Activated CD8-positive, alpha-beta memory T cell treated with anti-CD3 and anti-CD28 coated beads, Interleukin-2, amount 10 ng/mL, durations not matched to agents 7 days and 5 days (primary cell): Measurements from ENCODE around the gene PTPRO. TPM values are rescaled to one million over a fixed set of nuclear protein-coding genes. Genes with fewer than 3 reads are reported as not detected.

Source experiments
- ATAC-seq: fragments of 150-1000 bp; cut with Tn5 transposase; one replicate; pipeline ENCODE4 v1.10.0; 2021; ENCODE audit warnings: moderate library complexity
- CTCF ChIA-PET: fragments of 350-600 bp; sonication (Branson Sonifier 250); formaldehyde crosslinking; loops from one replicate; lab custom pipeline; 2021; ENCODE audit warnings: antibody characterized with exemption; lab: Charles Lee
- DNase-seq: peaks from one replicate; pipeline ENCODE4 v3.0.0-alpha.2; 2020
- H3K27ac Mint-ChIP-seq: one replicate; pipeline ENCODE4 v1.8.0; 2021; ENCODE audit warnings: mild to moderate bottlenecking, mixed read lengths
- H3K27me3 Mint-ChIP-seq: one replicate; pipeline ENCODE4 v1.8.0; 2021; ENCODE audit warnings: mixed read lengths
- H3K36me3 Mint-ChIP-seq: one replicate; pipeline ENCODE4 v1.8.0; 2021; ENCODE audit warnings: mild to moderate bottlenecking, mixed read lengths
- H3K4me1 Mint-ChIP-seq: one replicate; pipeline ENCODE4 v1.8.0; 2021; ENCODE audit warnings: mixed read lengths
- H3K4me3 Mint-ChIP-seq: one replicate; pipeline ENCODE4 v1.8.0; 2021; ENCODE audit warnings: mild to moderate bottlenecking, moderate library complexity, mixed read lengths
- H3K9me3 Mint-ChIP-seq: one replicate; pipeline ENCODE4 v1.8.0; 2022; ENCODE audit warnings: low read depth, mixed read lengths
- total RNA-seq, 2 experiments: library from RNA; stranded (reverse); gene quantifications; one replicate each; pipeline ENCODE4 v1.2.3, GENCODE V29; 2021

PTPRO gene
- total RNA-seq, 2 experiments from 2014 or later: 0.15 to 0.26 TPM

GRCh38 chr12:15562263-15562662, 240.0 kb downstream of the PTPRO start:
- Mint-ChIP-seq H3K27me3 (peaks cover 7% of the 10 kb centered on the region), H3K27ac (peak overlapping the region; percentile 83), H3K4me3 (peak overlapping the region; percentile 52), H3K4me1 (peaks cover 46% of the 10 kb centered on the region), H3K9me3 (no peaks in the 10 kb centered on the region), H3K36me3 (peaks cover 6% of the 10 kb centered on the region)
- CTCF ChIA-PET: interaction anchor here (1.0 to 3.5 kb wide), 6 partner anchors 9 to 30 kb away, joined by 3 to 17 read pairs (median 4); no protein-coding TSS in a partner anchor
- DNase-seq (peak; percentile 47), ATAC-seq (peak; percentile 82)

GRCh38 chr12:15563663-15564062, 241.4 kb downstream of the PTPRO start:
- Mint-ChIP-seq H3K9me3 (no peaks in the 10 kb centered on the region), H3K27ac (peak overlapping the region; percentile 83), H3K36me3 (peaks cover 6% of the 10 kb centered on the region), H3K4me1 (peaks cover 51% of the 10 kb centered on the region), H3K4me3 (peak overlapping the region; percentile 63), H3K27me3 (peaks cover 7% of the 10 kb centered on the region)
- ATAC-seq (peak; percentile 63), DNase-seq (no peak)
- CTCF ChIA-PET: interaction anchor here (2.3 to 3.5 kb wide), 2 partner anchors 21 to 31 kb away, joined by 9 to 17 read pairs; no protein-coding TSS in a partner anchor

- peaks cover 22% of the 10 kb centered on the region for H3K4me1 Mint-ChIP-seq
- H3K9me3 Mint-ChIP-seq: no peaks in the 10 kb centered on the region
- H3K27ac Mint-ChIP-seq: no peak overlapping the region
- peaks cover 9% of the 10 kb centered on the region for H3K36me3 Mint-ChIP-seq
- no peak overlapping the region for H3K4me3 Mint-ChIP-seq
- ATAC-seq (no peak), DNase-seq (no peak)
- peaks cover 3% of the 10 kb centered on the region for H3K27me3 Mint-ChIP-seq
- CTCF ChIA-PET: interaction anchor here (1.3 to 3.1 kb wide), 4 partner anchors 11 to 196 kb away, joined by 3 to 24 read pairs (median 8); no protein-coding TSS in a partner anchor
Observed at GRCh38 chr12:15574353-15574752, 252.0 kb downstream of the PTPRO start.

- H3K36me3 Mint-ChIP-seq: peaks cover 9% of the 10 kb centered on the region
- no peak overlapping the region for H3K4me3 Mint-ChIP-seq
- ATAC-seq (no peak), DNase-seq (no peak)
- peaks cover 6% of the 10 kb centered on the region for H3K27me3 Mint-ChIP-seq
- H3K4me1 Mint-ChIP-seq: peaks cover 16% of the 10 kb centered on the region
- CTCF ChIA-PET: interaction anchor here (1.6 kb wide), 1 partner anchor 43 kb away, joined by 7 read pairs; no protein-coding TSS in a partner anchor
- H3K27ac Mint-ChIP-seq: no peak overlapping the region
- H3K9me3 Mint-ChIP-seq: no peaks in the 10 kb centered on the region
Observed at GRCh38 chr12:15575671-15576541, 253.6 kb downstream of the PTPRO start.

- no peak overlapping the region for H3K4me3 Mint-ChIP-seq
- H3K4me1 Mint-ChIP-seq: peaks cover 9% of the 10 kb centered on the region
- CTCF ChIA-PET: interaction anchor here (1.0 to 14.8 kb wide), 2 partner anchors 48 to 57 kb away, joined by 3 to 312 read pairs; no protein-coding TSS in a partner anchor
- DNase-seq: peak; percentile 53
- H3K36me3 Mint-ChIP-seq: peaks cover 2% of the 10 kb centered on the region
- H3K9me3 Mint-ChIP-seq: no peaks in the 10 kb centered on the region
- H3K27me3 Mint-ChIP-seq: peaks cover 12% of the 10 kb centered on the region
- no peak overlapping the region for H3K27ac Mint-ChIP-seq
- no peak for ATAC-seq
Observed at GRCh38 chr12:15580431-15580830, 258.1 kb downstream of the PTPRO start.

GRCh38 chr12:15581006-15581405, 258.7 kb downstream of the PTPRO start:
- Mint-ChIP-seq H3K4me3 (no peak overlapping the region), H3K36me3 (no peaks in the 10 kb centered on the region), H3K4me1 (peaks cover 9% of the 10 kb centered on the region), H3K27me3 (peaks cover 17% of the 10 kb centered on the region), H3K27ac (no peak overlapping the region), H3K9me3 (no peaks in the 10 kb centered on the region)
- DNase-seq: no peak
- CTCF ChIA-PET: interaction anchor here (1.0 to 14.8 kb wide), 2 partner anchors 49 to 58 kb away, joined by 3 to 312 read pairs; no protein-coding TSS in a partner anchor
- ATAC-seq: no peak

- Mint-ChIP-seq H3K4me1 (peaks cover 9% of the 10 kb centered on the region), H3K9me3 (no peaks in the 10 kb centered on the region), H3K36me3 (no peaks in the 10 kb centered on the region), H3K27me3 (peaks cover 30% of the 10 kb centered on the region), H3K27ac (no peak overlapping the region), H3K4me3 (no peak overlapping the region)
- DNase-seq: no peak
- ATAC-seq: no peak
- CTCF ChIA-PET: interaction anchor here (0.6 to 14.8 kb wide), 14 partner anchors 11 to 314 kb away, joined by 3 to 312 read pairs (median 8); partner anchors contain the start of gene EPS8
Observed at GRCh38 chr12:15583804-15584203, 261.5 kb downstream of the PTPRO start.

GRCh38 chr12:15584366-15585041, 262.2 kb downstream of the PTPRO start:
- Mint-ChIP-seq H3K9me3 (no peaks in the 10 kb centered on the region), H3K27me3 (peaks cover 32% of the 10 kb centered on the region), H3K4me1 (peaks cover 9% of the 10 kb centered on the region), H3K4me3 (no peak overlapping the region), H3K27ac (no peak overlapping the region), H3K36me3 (no peaks in the 10 kb centered on the region)
- ATAC-seq (peak; percentile 53), DNase-seq (no peak)
- CTCF ChIA-PET: interaction anchor here (0.6 to 14.8 kb wide), 31 partner anchors 9 to 363 kb away, joined by 3 to 312 read pairs (median 4); partner anchors contain the start of genes EPS8 and RERG

GRCh38 chr12:15589328-15590032, 267.2 kb downstream of the PTPRO start:
- peak overlapping the region; percentile 54 for H3K4me3 Mint-ChIP-seq
- peaks cover 43% of the 10 kb centered on the region for H3K27me3 Mint-ChIP-seq
- H3K4me1 Mint-ChIP-seq: peaks cover 11% of the 10 kb centered on the region

GRCh38 chr12:15590180-15590826, 268.0 kb downstream of the PTPRO start:
- Mint-ChIP-seq H3K9me3 (no peaks in the 10 kb centered on the region), H3K36me3 (no peaks in the 10 kb centered on the region), H3K27ac (peak overlapping the region; percentile 5), H3K4me3 (peak overlapping the region; percentile 54), H3K4me1 (peaks cover 11% of the 10 kb centered on the region), H3K27me3 (peaks cover 39% of the 10 kb centered on the region)
- ATAC-seq: peak; percentile 92
- CTCF ChIA-PET: interaction anchor here (0.6 to 14.8 kb wide), 26 partner anchors 12 to 321 kb away, joined by 3 to 312 read pairs (median 4); partner anchors contain the start of gene DERA
- peak; percentile 60 for DNase-seq

More at GRCh38 chr12:15589328-15590032, 267.2 kb downstream of the PTPRO start:
- no peak overlapping the region for H3K27ac Mint-ChIP-seq
- H3K36me3 Mint-ChIP-seq: no peaks in the 10 kb centered on the region
- ATAC-seq (no peak), DNase-seq (no peak)
- H3K9me3 Mint-ChIP-seq: no peaks in the 10 kb centered on the region
- CTCF ChIA-PET: interaction anchor here (0.7 to 14.8 kb wide), 24 partner anchors 13 to 321 kb away, joined by 3 to 312 read pairs (median 4); partner anchors contain the start of gene DERA

- CTCF ChIA-PET: interaction anchor here (1.2 to 14.8 kb wide), 5 partner anchors 17 to 308 kb away, joined by 3 to 312 read pairs (median 12); no protein-coding TSS in a partner anchor
- Mint-ChIP-seq H3K4me1 (peaks cover 11% of the 10 kb centered on the region), H3K27me3 (peaks cover 29% of the 10 kb centered on the region), H3K4me3 (no peak overlapping the region), H3K27ac (no peak overlapping the region), H3K36me3 (no peaks in the 10 kb centered on the region), H3K9me3 (no peaks in the 10 kb centered on the region)
- ATAC-seq (no peak), DNase-seq (no peak)
Observed at GRCh38 chr12:15591811-15592210, 269.5 kb downstream of the PTPRO start.

- no peak overlapping the region for H3K4me3 Mint-ChIP-seq
- H3K36me3 Mint-ChIP-seq: no peaks in the 10 kb centered on the region
- CTCF ChIA-PET: interaction anchor here (0.9 to 1.8 kb wide), 4 partner anchors 8 to 263 kb away, joined by 3 to 5 read pairs (median 4); partner anchors contain the start of gene EPS8
- H3K27me3 Mint-ChIP-seq: peaks cover 23% of the 10 kb centered on the region
- no peaks in the 10 kb centered on the region for H3K9me3 Mint-ChIP-seq
- no peak overlapping the region for H3K27ac Mint-ChIP-seq
- ATAC-seq (no peak), DNase-seq (no peak)
- peaks cover 11% of the 10 kb centered on the region for H3K4me1 Mint-ChIP-seq
Observed at GRCh38 chr12:15592934-15593333, 270.6 kb downstream of the PTPRO start.
